ENCODE measurements around the gene AGK. TPM values are rescaled to one million over a fixed set of nuclear protein-coding genes. Genes with fewer than 3 reads are reported as not detected.

The AGK gene
- polyA plus RNA-seq, 2 of the 4 experiments (the other 2 are of a cell fraction) = 29.6 to 63.5 TPM

- Histone ChIP-seq H3K4me2 (no peak overlapping the region), H3K4me3 (no peak overlapping the region), H3K4me1 (no peaks in the 10 kb centered on the region), H3K9me3 (no peaks in the 10 kb centered on the region), H3K27ac (no peak overlapping the region)
- DNase-seq (ENCODE audit: low read depth in 1 of 2, low spot score in 1 of 2) (no peak), ATAC-seq (no peak), FAIRE-seq (no peak)
- TF ChIP-seq PBX3 (IDR thresholded peaks at IDR 0.05) (no peak), EHMT2 (IDR thresholded peaks at IDR 0.05; ENCODE audit: low read depth) (no peak), HEYL (CRISPR knock-in tag; IDR thresholded peaks at IDR 0.05) (no peak), HDAC2 (IDR thresholded peaks at IDR 0.05) (no peak), ZC3H11A (IDR thresholded peaks at IDR 0.05) (no peak), TFCP2L1 (CRISPR knock-in tag; IDR thresholded peaks at IDR 0.05) (no peak), HOXB13 (CRISPR knock-in tag; IDR thresholded peaks at IDR 0.05; ENCODE audit: low read depth) (no peak), FOXS1 (CRISPR knock-in tag; IDR thresholded peaks at IDR 0.05) (no peak), CHD2 (IDR thresholded peaks at IDR 0.05; ENCODE audit: low read length, partially characterized antibody) (no peak), ZSCAN20 (CRISPR knock-in tag; IDR thresholded peaks at IDR 0.05) (no peak), GATA3 (IDR thresholded peaks at IDR 0.05; ENCODE audit: borderline replicate concordance) (no peak)
- TF ChIP-seq, protein P1, sequence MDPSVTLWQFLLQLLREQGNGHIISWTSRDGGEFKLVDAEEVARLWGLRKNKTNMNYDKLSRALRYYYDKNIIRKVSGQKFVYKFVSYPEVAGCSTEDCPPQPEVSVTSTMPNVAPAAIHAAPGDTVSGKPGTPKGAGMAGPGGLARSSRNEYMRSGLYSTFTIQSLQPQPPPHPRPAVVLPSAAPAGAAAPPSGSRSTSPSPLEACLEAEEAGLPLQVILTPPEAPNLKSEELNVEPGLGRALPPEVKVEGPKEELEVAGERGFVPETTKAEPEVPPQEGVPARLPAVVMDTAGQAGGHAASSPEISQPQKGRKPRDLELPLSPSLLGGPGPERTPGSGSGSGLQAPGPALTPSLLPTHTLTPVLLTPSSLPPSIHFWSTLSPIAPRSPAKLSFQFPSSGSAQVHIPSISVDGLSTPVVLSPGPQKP (IDR thresholded peaks at IDR 0.05; ENCODE audit: low read depth, low read length) = no peak
- ChIA-PET POLR2A (no interaction called here), CTCF (interaction anchor here (3.9 kb wide), 1 partner anchor 12 kb away, joined by 35 read pairs; no protein-coding TSS in a partner anchor)
- WGBS (ENCODE audit: missing lambda C conversion rate) = 33% methylated on average over 1 of the region's 1 CpG
These were observed 6.4 kb upstream of the AGK start for GRCh38 chr7:141544831-141545230.

- POLR2A ChIA-PET = no interaction called here
- peaks cover 14% of the 10 kb centered on the region; the same call in 2 of the 3 replicates for H3K4me1 ChIP-seq
These were observed 1.6 kb upstream of the AGK start for GRCh38 chr7:141549582-141549981.

More at GRCh38 chr7:141549582-141549981, 1.6 kb upstream of the AGK start:
- TF ChIP-seq PHF8 (IDR thresholded peaks at IDR 0.05; ENCODE audit: borderline replicate concordance, low read depth) = no peak
- TF ChIP-seq JUN (IDR thresholded peaks at IDR 0.05) = no peak
- TF ChIP-seq HEYL (CRISPR knock-in tag; IDR thresholded peaks at IDR 0.05) = no peak
- no peak for TF ChIP-seq RFX5 (IDR thresholded peaks at IDR 0.05)
- no peak for TF ChIP-seq FOXS1 (CRISPR knock-in tag; IDR thresholded peaks at IDR 0.05)
- no peak for TF ChIP-seq ZC3H11A (IDR thresholded peaks at IDR 0.05)
- TF ChIP-seq BHLHE40 (IDR thresholded peaks at IDR 0.05; ENCODE audit: low read depth, low read length) = no peak
- no peak for TF ChIP-seq TFCP2L1 (CRISPR knock-in tag; IDR thresholded peaks at IDR 0.05)
- no peak for TF ChIP-seq HMGXB4 (CRISPR knock-in tag; IDR thresholded peaks at IDR 0.05; ENCODE audit: borderline replicate concordance)
- TF ChIP-seq MAFK (IDR thresholded peaks at IDR 0.05; ENCODE audit: partially characterized antibody) = no peak
- TF ChIP-seq BCL3 (IDR thresholded peaks at IDR 0.05) = no peak
- FAIRE-seq (no peak), ATAC-seq (no peak), DNase-seq (ENCODE audit: low read depth in 1 of 2, low spot score in 1 of 2) (no peak)
- CTCF ChIA-PET = interaction anchor here (2.2 kb wide), 1 partner anchor 100 kb away, joined by 7 read pairs; no protein-coding TSS in a partner anchor
- no peak overlapping the region for H3K4me3 ChIP-seq
- no peaks in the 10 kb centered on the region for H3K9me3 ChIP-seq
- WGBS (ENCODE audit: missing lambda C conversion rate) = 88% methylated on average over 2 of the region's 2 CpGs
- H3K4me2 ChIP-seq = no peak overlapping the region
- no peak overlapping the region for H3K27ac ChIP-seq

Measured in A549 (cell line).